ENCODE measurements around the gene CXCR6. TPM values are rescaled to one million over a fixed set of nuclear protein-coding genes. Genes with fewer than 3 reads are reported as not detected.

The CXCR6 gene
- total and polyA plus RNA-seq, 2 of the 13 experiments (the other 11 are each of a cell fraction or from before 2014, with no cell fraction given), result not detected

- TF ChIP-seq ZFP90 (CRISPR knock-in tag; IDR thresholded peaks at IDR 0.05; ENCODE audit: borderline replicate concordance), result no peak; the same call in 1 of the 2 replicates
- TF ChIP-seq STAG1 (CRISPR knock-in tag; IDR thresholded peaks at IDR 0.05), result no peak
- peak; percentile 51; the same call in 1 of the 2 replicates for TF ChIP-seq MXD1 (CRISPR knock-in tag; IDR thresholded peaks at IDR 0.05)
- TF ChIP-seq MBD4 (IDR thresholded peaks at IDR 0.05; ENCODE audit: borderline replicate concordance, low read length), result no peak
- no peak for TF ChIP-seq SMARCC2 (IDR thresholded peaks at IDR 0.05)
- no peak for TF ChIP-seq RNF219 (CRISPR knock-in tag; IDR thresholded peaks at IDR 0.05)
- TF ChIP-seq ZSCAN30 (CRISPR knock-in tag; IDR thresholded peaks at IDR 0.05), result no peak
- TF ChIP-seq POLR2G (IDR thresholded peaks at IDR 0.05; ENCODE audit: low read depth, low read length), result peak; percentile 71
- TF ChIP-seq NFE2L2 (IDR thresholded peaks at IDR 0.05; ENCODE audit: low read length), result no peak
- peak; percentile 54; the same call in 1 of the 2 replicates for TF ChIP-seq HDAC2 (CRISPR knock-in tag; IDR thresholded peaks at IDR 0.05)
- TF ChIP-seq RBAK (CRISPR knock-in tag; IDR thresholded peaks at IDR 0.05), result no peak
- peak; percentile 61; the same call in 1 of the 2 replicates for TF ChIP-seq HIVEP1 (CRISPR knock-in tag; IDR thresholded peaks at IDR 0.05)
- no peak for TF ChIP-seq PRMT3 (CRISPR knock-in tag; IDR thresholded peaks at IDR 0.05; ENCODE audit: borderline replicate concordance, low read depth)
- TF ChIP-seq ZNF136 (CRISPR knock-in tag; IDR thresholded peaks at IDR 0.05; ENCODE audit: low read depth), result no peak
- 0 out of 2 replicates have a peak, but pooled peaks have one; percentile 63 for TF ChIP-seq CENPBD1 (CRISPR knock-in tag; IDR thresholded peaks at IDR 0.05; ENCODE audit: borderline replicate concordance, low read depth)
- TF ChIP-seq ETS1 (CRISPR knock-in tag; IDR thresholded peaks at IDR 0.05), result 0 out of 2 replicates have a peak, but pooled peaks have one; percentile 70
- TF ChIP-seq ATAD3A (CRISPR knock-in tag; IDR thresholded peaks at IDR 0.05), result no peak
- TF ChIP-seq CEBPB (IDR thresholded peaks at IDR 0.05; ENCODE audit: borderline replicate concordance, low read depth, low read length), result no peak
- TF ChIP-seq PAWR (CRISPR knock-in tag; IDR thresholded peaks at IDR 0.05; ENCODE audit: borderline replicate concordance), result no peak
- TF ChIP-seq ZC3H13 (CRISPR knock-in tag; IDR thresholded peaks at IDR 0.05), result no peak; the same call in 1 of the 2 replicates
- 0 out of 2 replicates have a peak, but pooled peaks have one; percentile 59 for TF ChIP-seq ZSCAN9 (CRISPR knock-in tag; IDR thresholded peaks at IDR 0.05; ENCODE audit: borderline replicate concordance)
- TF ChIP-seq ZNF280D (CRISPR knock-in tag; IDR thresholded peaks at IDR 0.05), result peak; percentile 74; the same call in 1 of the 2 replicates
These were observed 52.2 kb downstream of the CXCR6 start, which contains the start of gene FYCO1 (continued) for GRCh38 chr3:45995236-45996192.
